HepG2 (cell line): Measurements from ENCODE around the gene EGFL8.

Experiments
- CTCF ChIP-seq: sonication (generic); formaldehyde crosslinking; IDR thresholded peaks from 2 replicates; pipeline ENCODE4 v1.5.0; 2020; ENCODE audit warnings: mild to moderate bottlenecking, missing genetic modification reagents, moderate library complexity
- DNMT1 ChIP-seq: sonication (generic); formaldehyde crosslinking; IDR thresholded peaks from 2 replicates; pipeline ENCODE4 v1.5.1; 2020; ENCODE audit warnings: mild to moderate bottlenecking, missing genetic modification reagents
- DZIP1 ChIP-seq: sonication (generic); formaldehyde crosslinking; IDR thresholded peaks from 2 replicates; pipeline ENCODE4 v1.5.0; 2020; ENCODE audit warnings: mild to moderate bottlenecking, missing genetic modification reagents
- HNF4G ChIP-seq, 2 experiments: sonication (generic) in 1 of 2; formaldehyde crosslinking in 1 of 2; IDR thresholded peaks; 2 replicates each; pipeline versions ENCODE4 v1.4.0 to v1.6.1; 2011 to 2020; ENCODE audit warnings: borderline replicate concordance in 2 of 2, low read depth in 2 of 2, mild to moderate bottlenecking in 2 of 2, low read length in 1 of 2, missing genetic modification reagents in 1 of 2, moderate library complexity in 1 of 2
- MATR3 ChIP-seq: sonication (generic); formaldehyde crosslinking; IDR thresholded peaks from 2 replicates; pipeline ENCODE4 v1.4.0; 2020; ENCODE audit warnings: missing genetic modification reagents
- NR3C1 ChIP-seq: sonication (generic); formaldehyde crosslinking; IDR thresholded peaks from 2 replicates; pipeline ENCODE4 v1.4.0; 2020; ENCODE audit warnings: missing genetic modification reagents
- POLR2AphosphoS2 ChIP-seq: IDR thresholded peaks from 2 replicates; pipeline ENCODE4 v1.6.1; 2011; ENCODE audit warnings: low read depth, low read length, improper control_type of control experiment
- STAT6 ChIP-seq: sonication (generic); formaldehyde crosslinking; IDR thresholded peaks from 2 replicates; pipeline ENCODE4 v1.4.0; 2020; ENCODE audit warnings: missing genetic modification reagents, mild to moderate bottlenecking, borderline replicate concordance

GRCh38 chr6:32184084-32184640 is 19.8 kb downstream of the EGFL8 start, which contains the start of gene AGER:
- no peak for TF ChIP-seq HNF4G (IDR thresholded peaks at IDR 0.05; ENCODE audit: borderline replicate concordance, low read depth, low read length)
- no peak for TF ChIP-seq HNF4G (CRISPR knock-in tag; IDR thresholded peaks at IDR 0.05; ENCODE audit: borderline replicate concordance, low read depth)
- TF ChIP-seq CTCF (CRISPR knock-in tag), result no peak
- TF ChIP-seq MATR3 (CRISPR knock-in tag), result no peak
- TF ChIP-seq STAT6 (CRISPR knock-in tag), result no peak
- no peak for TF ChIP-seq POLR2AphosphoS2
- TF ChIP-seq DZIP1, result no peak
- no peak for TF ChIP-seq DNMT1
- TF ChIP-seq NR3C1 (CRISPR knock-in tag), result no peak
